GM18868 (cell line): ENCODE data around the gene UPB1.

ENCODE experiments used
- ATAC-seq: cut with Tn5 transposase; IDR thresholded peaks from one replicate; pipeline ENCODE4 v1.9.1; 2021; ENCODE audit warnings: mild to moderate bottlenecking, moderate library complexity; ENCODE audit not compliant: unreplicated experiment

UPB1 gene

GRCh38 chr22:24559471-24559870 lies 64.3 kb downstream of the UPB1 start:
- ATAC-seq = no peak

- no peak for ATAC-seq
Observed at GRCh38 chr22:24563246-24563645, 68.1 kb downstream of the UPB1 start.

DNA sequence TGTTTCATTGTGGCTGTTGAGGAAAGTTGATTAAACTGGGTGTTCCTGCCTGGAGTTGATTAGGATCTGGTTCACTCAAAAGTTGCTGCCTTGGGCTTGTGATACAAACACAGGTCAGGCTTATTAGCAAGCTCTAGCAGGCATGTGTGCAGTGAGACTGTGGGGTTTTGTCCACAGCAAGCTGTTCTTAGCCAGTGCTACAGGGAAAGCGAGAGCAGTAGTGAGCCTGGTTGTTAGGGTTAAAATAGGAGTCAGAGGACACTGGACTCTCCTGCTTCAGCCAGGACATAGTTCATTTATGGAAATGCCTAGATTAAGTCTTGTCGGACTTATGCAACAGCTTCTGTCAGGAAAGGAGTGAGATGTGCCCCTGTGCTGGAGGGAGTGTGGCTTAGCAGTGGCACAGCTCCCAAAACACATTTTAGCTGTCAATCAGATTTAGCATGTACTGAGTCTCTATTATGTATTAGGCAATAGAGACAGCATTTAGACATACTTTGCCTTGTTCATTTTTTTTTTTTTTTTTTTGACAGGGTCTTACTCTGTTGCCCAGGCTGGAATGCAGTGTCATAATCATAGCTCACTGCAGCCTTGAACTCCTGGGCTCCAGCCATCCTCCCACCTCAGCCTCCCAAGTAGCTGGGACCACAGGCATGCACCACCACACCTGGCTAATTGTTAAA lies 69.4 kb downstream of the UPB1 start:
- no peak for ATAC-seq

GRCh38 chr22:24565077-24565476 lies 69.9 kb downstream of the UPB1 start:
- no peak for ATAC-seq

DNA sequence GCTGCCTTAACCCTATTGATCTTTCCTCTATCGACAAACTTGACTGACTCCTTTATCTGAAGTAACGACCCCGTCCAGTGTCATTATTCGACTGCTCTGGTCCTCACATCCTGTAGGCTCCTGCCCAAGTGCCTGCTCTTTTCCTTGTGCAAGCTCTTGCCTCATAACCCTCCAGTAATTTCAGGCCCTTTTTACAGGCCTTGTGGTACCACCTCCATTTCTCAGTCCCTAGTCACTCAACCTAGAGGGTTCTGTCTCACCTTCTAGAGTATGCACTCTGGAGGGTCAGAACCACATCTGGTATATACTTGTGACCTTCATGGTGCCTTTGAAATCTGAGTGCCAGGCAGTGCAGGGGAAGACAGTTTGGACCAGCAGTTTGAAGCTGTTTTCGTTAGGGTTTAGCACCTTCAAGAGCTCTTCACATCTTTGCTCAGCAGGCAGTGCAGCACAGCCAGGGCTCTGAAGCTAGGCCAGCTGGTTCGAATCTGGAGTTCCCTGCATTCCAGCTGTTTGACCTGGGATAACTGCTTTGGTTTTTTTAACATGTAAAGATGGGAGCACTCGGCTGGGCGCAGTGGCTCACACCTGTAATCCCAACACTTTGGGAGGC lies 71.9 kb downstream of the UPB1 start:
- no peak for ATAC-seq

DNA sequence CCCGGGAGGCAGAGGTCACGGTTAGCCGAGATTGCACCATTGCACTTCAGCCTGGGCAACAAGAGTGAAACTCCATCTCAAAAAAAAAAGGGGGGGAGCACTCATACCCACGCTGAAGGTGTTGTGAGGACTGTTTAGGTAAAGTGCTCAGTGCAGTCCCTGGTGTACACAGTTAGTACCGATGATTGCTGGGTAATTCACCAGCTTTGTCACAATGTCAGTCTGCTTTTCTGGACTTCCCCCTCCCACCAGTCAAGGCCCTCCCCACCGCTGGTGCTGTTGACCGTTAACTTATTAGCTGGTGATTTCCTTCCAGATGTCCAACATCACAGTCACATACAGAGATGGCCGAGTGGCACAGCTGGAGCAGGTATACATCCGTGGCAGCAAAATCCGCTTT lies 72.5 kb downstream of the UPB1 start:
- ATAC-seq = no peak

DNA sequence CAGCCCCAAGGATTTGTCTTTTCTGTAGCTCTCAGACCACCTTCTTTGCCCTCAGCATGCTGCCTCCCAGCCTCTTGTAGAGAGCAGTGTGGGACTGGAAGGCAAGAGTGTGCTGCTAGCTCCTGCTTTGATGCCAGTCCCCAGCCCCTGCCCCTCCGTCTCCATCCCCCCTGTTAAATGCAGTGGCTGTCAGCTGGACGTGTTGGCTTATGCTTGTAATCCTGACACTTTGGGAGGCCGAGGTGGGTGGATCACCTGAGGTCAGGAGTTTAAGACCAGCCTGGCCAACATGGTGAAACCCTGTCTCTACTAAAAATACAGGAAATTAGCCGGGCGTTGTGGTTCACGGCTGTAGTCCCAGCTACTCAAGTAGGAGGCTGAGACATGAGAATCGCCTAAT lies 76.1 kb downstream of the UPB1 start:
- no peak for ATAC-seq

DNA sequence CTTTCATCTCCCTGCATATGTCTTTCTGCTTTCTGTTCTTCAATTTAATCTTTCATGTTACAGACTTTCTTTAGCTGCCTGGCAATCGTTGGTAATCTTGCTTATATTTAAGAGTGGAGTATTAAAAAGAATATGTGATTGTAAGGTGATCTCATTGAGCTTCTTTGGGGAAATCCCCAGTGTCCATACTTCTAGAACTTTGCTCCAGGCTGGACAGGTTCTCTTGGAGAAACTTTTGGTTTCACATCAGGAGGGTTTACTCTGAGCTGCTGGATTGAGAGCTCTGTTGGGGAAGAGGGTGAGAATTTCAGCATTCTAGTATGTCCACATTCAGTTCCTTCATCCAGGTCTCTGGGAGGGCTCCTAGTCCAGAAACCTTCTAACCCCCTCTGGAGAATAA lies 81.6 kb downstream of the UPB1 start:
- ATAC-seq = no peak
